Measurements from ENCODE around the gene HELZ.

HELZ gene

DNA sequence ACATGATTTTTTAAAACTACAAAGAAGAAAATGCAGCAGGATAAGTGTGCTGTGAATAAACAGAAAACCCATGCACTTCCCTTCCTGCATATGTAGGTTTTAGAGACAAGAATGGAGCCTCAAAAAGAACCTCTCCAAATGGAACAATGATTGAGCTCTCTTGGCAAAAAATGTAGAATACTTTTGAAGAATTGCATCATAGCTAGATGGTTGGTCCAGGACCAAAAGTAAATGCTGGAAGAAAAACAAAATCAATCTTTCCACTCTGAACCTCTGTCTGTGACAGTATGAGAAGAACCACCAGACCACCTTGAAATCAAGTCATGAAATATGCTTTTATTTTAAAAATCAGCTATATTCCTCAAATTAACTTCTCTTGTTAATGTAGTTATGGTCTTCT is 17.5 kb downstream of the HELZ start:
- Mint-ChIP-seq H3K4me3 (no peak overlapping the region), H3K4me1 (no peaks in the 10 kb centered on the region), H3K9me3 (peaks cover 19% of the 10 kb centered on the region), H3K27ac (no peak overlapping the region), H3K36me3 (ENCODE audit: low read depth) (peaks cover 80% of the 10 kb centered on the region), H3K27me3 (ENCODE audit: low read depth, poor library complexity) (no peaks in the 10 kb centered on the region)
- TF ChIP-seq, protein P1, sequence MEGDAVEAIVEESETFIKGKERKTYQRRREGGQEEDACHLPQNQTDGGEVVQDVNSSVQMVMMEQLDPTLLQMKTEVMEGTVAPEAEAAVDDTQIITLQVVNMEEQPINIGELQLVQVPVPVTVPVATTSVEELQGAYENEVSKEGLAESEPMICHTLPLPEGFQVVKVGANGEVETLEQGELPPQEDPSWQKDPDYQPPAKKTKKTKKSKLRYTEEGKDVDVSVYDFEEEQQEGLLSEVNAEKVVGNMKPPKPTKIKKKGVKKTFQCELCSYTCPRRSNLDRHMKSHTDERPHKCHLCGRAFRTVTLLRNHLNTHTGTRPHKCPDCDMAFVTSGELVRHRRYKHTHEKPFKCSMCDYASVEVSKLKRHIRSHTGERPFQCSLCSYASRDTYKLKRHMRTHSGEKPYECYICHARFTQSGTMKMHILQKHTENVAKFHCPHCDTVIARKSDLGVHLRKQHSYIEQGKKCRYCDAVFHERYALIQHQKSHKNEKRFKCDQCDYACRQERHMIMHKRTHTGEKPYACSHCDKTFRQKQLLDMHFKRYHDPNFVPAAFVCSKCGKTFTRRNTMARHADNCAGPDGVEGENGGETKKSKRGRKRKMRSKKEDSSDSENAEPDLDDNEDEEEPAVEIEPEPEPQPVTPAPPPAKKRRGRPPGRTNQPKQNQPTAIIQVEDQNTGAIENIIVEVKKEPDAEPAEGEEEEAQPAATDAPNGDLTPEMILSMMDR (IDR thresholded peaks at IDR 0.05), result no peak
- DNase-seq, result no peak

DNA sequence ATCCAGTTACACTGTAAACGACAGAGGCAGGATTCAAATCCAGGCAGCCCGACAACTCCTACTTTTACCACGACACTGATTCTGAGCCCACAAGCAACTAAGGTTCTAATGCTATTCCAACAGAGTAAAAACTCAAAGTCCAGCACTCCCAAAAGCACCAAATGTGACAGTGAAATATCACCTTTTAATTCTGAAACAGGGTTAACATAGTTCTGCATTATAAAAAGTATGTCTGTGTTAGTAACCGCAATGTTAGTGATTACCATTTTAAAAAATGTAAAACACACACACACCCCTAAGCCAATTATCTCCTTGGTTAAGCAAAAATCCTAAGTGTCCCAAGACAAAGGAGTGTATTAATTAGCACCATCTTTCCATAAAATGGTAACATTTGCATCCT is 19.7 kb downstream of the HELZ start:
- no peak for DNase-seq
- Mint-ChIP-seq H3K27me3 (ENCODE audit: low read depth, poor library complexity) (no peaks in the 10 kb centered on the region), H3K27ac (no peak overlapping the region), H3K36me3 (ENCODE audit: low read depth) (peaks cover 73% of the 10 kb centered on the region), H3K4me3 (no peak overlapping the region), H3K9me3 (peaks cover 19% of the 10 kb centered on the region), H3K4me1 (peaks cover 5% of the 10 kb centered on the region)
- TF ChIP-seq, protein P1 (IDR thresholded peaks at IDR 0.05), result no peak

DNA sequence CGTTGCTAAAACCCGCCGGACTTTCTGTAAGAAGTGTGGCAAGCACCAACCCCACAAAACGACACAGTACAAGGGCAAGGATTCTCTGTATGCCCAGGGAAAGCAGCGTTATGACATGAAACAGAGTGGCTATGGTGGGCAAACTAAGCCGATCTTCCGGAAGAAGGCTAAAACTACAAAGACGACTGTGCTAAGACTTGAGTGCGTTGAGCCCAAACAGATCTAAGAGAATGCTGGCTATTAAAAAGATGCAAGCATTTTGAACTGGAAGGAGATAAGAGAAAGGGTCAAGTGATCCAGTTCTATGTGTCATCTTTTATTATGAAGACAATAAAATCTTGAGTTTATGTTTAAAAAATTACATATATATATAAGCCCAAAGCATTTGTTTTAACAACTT is 20.3 kb downstream of the HELZ start:
- TF ChIP-seq, protein P1 (IDR thresholded peaks at IDR 0.05), result no peak
- H3K27ac Mint-ChIP-seq, result peak overlapping the region; percentile 15
- H3K27me3 Mint-ChIP-seq (ENCODE audit: low read depth, poor library complexity), result no peaks in the 10 kb centered on the region
- H3K9me3 Mint-ChIP-seq, result peaks cover 19% of the 10 kb centered on the region
- no peak overlapping the region for H3K4me3 Mint-ChIP-seq
- peaks cover 73% of the 10 kb centered on the region for H3K36me3 Mint-ChIP-seq (ENCODE audit: low read depth)
- no peak for DNase-seq
- peaks cover 5% of the 10 kb centered on the region for H3K4me1 Mint-ChIP-seq

DNA sequence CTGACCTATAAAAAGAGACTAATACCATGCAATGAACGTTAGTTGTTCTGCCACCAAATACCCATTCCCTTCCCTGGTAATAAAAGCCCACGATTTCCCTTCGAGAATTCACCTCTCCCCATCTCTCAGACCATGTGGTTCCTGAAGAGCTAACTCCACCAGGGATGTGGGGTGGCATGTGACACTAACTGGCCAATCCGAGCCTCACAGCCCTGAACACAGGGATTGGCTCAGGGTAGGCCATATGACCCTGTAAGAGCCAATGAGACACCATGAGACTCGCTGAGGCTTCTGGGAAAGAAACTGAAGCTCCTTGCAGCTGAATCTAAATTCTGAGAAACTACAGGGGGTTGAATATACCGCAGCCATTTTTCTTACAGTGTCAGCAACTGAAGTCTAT is 21.1 kb downstream of the HELZ start:
- Mint-ChIP-seq H3K36me3 (ENCODE audit: low read depth) (peaks cover 65% of the 10 kb centered on the region), H3K4me1 (peaks cover 5% of the 10 kb centered on the region), H3K9me3 (peaks cover 19% of the 10 kb centered on the region), H3K4me3 (no peak overlapping the region), H3K27ac (no peak overlapping the region), H3K27me3 (ENCODE audit: low read depth, poor library complexity) (no peaks in the 10 kb centered on the region)
- TF ChIP-seq, protein P1 (IDR thresholded peaks at IDR 0.05), result no peak
- DNase-seq, result no peak

DNA sequence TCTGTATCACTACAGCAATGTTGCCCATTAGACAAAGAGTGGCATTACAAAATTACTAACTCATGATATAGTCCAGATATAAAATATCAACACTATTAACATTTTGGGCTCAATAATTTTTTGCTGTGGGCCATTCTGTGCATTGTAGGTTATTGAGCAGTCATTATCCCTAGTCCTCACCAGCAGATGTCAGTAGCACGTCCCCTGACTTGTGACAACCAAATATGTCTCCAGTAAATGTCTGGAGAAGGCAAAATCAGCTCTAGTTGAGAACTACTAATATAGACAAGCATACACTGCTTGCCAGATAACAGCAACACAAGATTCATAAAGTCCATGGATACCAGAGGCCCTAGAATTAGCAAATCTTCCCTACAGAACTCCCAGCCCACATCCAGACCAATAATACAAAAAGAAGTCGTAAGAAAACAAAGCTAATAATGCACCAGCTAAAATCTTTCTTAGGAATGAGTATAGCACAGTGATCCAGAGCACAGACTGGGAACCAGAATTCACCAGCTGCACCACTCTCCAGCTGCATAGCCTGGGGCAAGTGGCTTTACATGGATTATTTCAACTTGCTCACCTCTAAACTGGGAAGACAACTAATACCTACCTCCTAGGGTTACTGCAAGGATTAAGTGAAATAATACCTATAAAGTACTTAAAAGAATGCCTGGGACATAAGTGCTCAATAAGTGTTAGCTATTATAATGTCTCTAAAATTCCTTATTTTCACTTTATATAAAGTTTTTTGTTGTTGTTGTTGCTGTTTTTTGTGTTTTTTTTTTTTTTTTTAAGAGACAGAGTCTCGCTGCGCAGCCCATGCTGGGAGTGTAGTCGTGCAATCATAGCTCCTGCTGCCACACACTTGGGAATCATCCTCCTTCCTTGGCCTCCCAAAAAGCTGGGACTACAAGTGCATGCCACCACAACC is 23.7 kb downstream of the HELZ start:
- no peak overlapping the region for H3K27ac Mint-ChIP-seq
- no peaks in the 10 kb centered on the region for H3K27me3 Mint-ChIP-seq (ENCODE audit: low read depth, poor library complexity)
- peaks cover 5% of the 10 kb centered on the region for H3K4me1 Mint-ChIP-seq
- TF ChIP-seq, protein P1 (IDR thresholded peaks at IDR 0.05), result peak; percentile 45
- DNase-seq, result peak; percentile 7
- peaks cover 9% of the 10 kb centered on the region for H3K9me3 Mint-ChIP-seq
- H3K4me3 Mint-ChIP-seq, result no peak overlapping the region
- peaks cover 43% of the 10 kb centered on the region for H3K36me3 Mint-ChIP-seq (ENCODE audit: low read depth)
